HG03159 (cell line): ENCODE data around the gene SEC16B.

ENCODE experiments used
- ATAC-seq: cut with Tn5 transposase; IDR thresholded peaks from one replicate; pipeline ENCODE4 v1.9.1; 2021; ENCODE audit warnings: mild to moderate bottlenecking, moderate library complexity; ENCODE audit not compliant: unreplicated experiment

SEC16B gene

DNA sequence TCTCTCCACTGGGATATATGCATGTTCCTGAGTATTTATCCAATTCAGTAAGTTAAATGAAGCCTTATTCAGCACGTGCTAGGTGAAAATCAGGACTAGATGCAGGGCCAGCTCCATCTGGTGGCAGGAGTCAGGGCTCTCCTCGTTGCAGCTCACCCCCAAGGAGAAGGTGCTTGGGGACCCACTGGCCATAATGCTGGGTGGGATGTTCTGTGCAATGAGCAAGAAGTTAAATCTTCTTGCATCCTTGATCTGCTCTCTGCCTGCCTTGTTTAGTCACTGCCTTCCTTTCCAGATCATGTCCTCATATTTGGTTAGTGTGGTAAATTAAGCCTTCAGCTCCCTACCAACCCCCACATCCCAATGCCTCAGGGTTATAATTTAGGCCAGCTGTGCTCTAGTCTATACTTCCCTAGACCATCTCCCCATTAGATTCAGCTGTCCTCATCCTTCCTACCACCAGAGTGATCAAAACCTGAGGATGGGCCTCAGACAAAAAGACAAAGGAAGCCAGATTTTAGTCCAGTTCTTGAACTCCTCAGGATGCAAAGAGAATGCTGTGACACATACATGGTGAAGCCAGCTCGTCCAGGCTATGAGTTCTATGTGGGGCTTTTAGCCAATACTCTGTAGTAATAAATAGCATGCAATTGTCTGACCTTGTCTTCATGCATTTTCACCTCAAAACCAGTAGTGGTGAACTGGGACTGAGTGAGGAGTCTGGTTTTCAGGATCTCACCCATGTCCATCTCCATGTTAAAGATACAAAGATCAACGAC, 55.9 kb downstream of the SEC16B start:
- ATAC-seq = no peak

DNA sequence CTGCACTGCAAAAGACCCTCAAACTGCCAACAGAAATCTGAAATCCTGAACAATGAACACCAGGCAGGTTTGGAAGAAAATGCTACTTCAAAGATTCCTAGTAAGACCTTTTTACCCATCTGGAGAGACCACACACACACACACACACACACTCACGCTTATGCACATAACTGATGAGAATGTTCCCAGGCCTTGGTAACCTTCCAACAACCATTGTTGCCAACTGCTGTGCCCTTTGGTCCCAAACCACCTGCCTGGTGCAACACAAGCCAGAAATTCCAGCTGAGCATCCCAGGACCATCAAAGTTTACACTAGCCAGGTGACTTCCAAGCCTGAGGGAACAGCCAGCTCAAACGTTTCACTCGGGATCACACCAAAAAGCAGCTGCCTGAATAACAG, 56.9 kb downstream of the SEC16B start:
- no peak for ATAC-seq

DNA sequence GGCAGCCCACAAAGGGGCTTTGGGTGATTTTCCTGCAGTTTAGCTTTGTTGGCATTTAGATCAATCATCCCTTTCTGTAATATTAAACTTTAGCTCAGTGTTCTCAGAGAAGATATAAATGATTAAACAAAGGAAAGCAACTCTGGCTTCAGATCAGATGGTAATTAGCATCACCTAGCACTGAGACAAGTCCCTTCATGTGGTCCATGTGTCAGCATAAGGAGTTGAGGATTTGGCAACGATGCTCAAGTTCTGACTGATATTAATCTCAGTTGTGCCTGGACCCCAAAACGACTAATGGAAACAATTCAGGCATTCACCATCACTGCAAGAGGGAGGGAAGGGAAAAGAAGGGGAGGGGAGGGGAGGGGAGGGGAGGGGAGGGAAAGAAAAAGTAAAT, 60.4 kb downstream of the SEC16B start:
- no peak for ATAC-seq

DNA sequence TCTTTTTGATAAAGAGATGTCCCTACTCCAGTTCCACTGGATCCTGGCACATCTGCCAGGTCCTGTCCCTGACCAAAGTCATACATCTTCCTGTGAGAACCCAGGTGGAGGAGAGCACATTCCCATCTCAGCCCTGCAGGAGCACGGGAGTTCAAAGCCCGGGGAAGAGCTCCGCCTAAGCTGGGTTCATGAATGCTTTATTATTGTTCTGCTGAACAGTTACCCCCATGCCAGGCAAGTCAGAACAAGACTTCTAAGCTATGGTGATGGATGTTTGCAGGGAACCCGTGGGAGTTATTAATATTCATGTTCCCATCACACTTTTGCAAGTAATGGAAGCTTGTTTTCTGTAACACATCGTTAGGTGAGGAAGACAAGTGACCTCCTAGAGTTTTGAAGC, 62.9 kb downstream of the SEC16B start:
- ATAC-seq = no peak

DNA sequence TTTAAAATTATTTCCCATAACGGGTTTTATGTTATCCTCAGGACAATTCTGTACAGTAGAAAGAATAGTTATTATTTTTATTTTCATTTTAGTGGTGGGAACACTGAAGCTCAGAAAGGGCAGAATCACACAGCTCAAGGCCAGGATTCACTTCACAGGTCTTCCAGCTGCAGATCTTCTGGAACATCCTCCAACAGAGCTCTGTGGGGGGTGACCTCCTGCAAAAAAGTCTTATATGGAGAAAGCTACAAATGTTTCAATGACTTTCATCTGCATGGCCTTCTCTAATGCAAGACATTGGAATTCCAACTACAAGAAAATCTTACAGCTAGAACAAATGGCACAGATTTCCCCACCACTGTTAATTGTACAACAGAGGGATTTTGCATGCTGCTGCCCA, 64.2 kb downstream of the SEC16B start:
- no peak for ATAC-seq

DNA sequence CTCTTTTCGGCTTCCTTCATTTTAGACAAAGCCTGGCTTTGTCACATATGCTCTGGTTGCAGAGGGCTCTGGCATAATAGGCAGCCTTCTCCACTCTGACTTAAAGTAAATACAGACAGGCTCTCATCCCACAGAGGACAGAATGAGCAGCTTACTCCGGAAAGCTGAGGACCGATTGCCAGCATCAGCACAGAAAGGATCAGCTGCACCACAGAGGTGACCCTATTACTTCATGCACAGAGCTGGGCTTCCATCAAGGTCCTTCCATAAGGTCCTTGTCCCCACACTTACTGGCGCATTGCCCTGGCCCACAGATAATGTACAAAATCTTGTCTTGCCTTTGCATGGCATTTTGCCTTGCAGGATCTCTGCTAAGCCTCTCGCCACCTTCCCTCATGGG, 67.6 kb downstream of the SEC16B start:
- ATAC-seq = no peak

DNA sequence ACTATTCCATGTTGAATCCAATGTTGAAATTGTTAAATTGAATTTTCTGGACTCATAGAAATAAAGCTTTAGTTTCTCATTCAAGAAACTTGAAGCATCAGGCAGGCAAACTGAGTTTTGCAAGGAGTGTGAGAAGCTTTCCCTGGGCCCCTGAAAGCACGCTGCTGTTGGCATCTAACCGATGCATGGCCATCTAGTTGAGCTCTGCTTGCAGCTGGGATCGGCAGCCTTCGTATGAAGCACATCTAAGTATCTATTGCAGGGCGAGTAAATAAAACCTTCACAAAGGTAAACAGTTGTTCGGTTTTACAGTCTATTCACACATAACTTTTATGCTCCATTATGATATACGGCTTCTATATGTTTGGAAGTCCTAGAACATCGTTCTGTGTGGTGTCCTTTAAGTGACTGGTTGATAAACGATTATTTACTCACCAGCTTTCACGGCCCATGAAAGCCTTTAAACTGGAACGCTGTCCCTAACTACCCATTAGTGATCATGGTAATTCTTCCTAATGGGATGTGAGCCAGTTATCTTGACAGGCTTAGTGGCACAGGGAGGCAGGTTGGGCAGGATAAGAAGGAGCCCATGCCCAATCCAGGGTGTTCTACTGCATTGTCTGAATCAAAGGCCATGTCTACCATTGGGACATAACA, 71.7 kb downstream of the SEC16B start:
- ATAC-seq = no peak

DNA sequence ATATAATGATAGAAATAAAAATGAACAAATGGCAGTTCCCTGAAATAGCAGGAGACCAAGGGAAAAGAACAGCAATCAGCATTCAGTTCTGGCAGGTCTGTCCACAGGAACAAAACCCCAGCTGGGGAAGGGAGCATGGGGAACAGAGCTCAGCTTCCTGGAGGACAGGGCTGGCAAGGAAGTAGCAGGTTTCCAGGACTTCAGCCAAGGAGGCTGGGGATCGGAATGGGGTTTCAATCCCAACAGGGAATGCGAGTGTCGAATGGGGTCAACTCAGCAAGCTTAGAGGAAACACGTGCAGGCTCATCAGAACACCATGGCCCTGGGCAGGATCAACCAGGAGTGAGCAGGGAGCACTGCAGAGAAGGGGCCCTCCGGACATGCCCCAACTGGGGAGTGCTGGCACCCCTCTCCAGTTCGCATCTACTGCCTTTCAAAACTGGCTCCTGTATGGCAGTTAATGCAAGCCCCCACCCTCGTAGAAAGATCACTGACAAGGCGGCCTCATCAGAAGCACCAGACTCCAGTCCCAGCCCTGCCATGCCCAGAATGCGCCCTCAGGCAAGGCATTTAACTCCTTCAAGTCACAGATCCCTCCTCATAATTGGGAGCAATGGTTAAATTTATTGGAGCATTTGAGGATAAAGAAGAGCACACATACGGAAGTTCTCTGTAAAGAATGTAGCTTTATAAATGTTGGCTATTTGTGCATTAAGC, 72.4 kb downstream of the SEC16B start:
- ATAC-seq = no peak
